K562 (cell line): ENCODE measurements around the gene PRKACG. TPM values are rescaled to one million over a fixed set of nuclear protein-coding genes. Genes with fewer than 3 reads are reported as not detected.

Experiments
- CBFA2T2 ChIP-seq: fragments of 450-650 bp; conservative IDR thresholded peaks from 2 replicates; pipeline ENCODE4 v1.6.1; 2017; ENCODE audit warnings: mild to moderate bottlenecking
- CHD2 ChIP-seq: IDR thresholded peaks from 2 replicates; pipeline ENCODE4 v1.6.1; 2011; ENCODE audit warnings: low read depth, low read length
- E2F8 ChIP-seq: fragments of 450-650 bp; IDR thresholded peaks from 2 replicates; pipeline ENCODE4 v1.7.1; 2018; ENCODE audit warnings: mild to moderate bottlenecking, low read depth; ENCODE audit not compliant: partially characterized antibody
- EHMT2 ChIP-seq: fragments of 450-650 bp; IDR thresholded peaks from 2 replicates; pipeline ENCODE4 v1.6.1; 2018; ENCODE audit warnings: antibody characterized with exemption
- ETS1 ChIP-seq: conservative IDR thresholded peaks from 2 replicates; pipeline ENCODE4 v1.6.1; 2011; ENCODE audit warnings: low read depth, mild to moderate bottlenecking, low read length; ENCODE audit not compliant: control insufficient read depth
- FOXP1 ChIP-seq: sonication (generic); formaldehyde crosslinking; IDR thresholded peaks from 2 replicates; pipeline ENCODE4 v1.8.0; 2022; ENCODE audit warnings: mild to moderate bottlenecking, missing genetic modification reagents
- HDGF ChIP-seq: fragments of 450-650 bp; IDR thresholded peaks from 2 replicates; pipeline ENCODE4 v1.6.1; 2016
- MEIS2 ChIP-seq: fragments of 450-650 bp; IDR thresholded peaks from 2 replicates; pipeline ENCODE4 v1.6.1; 2014; ENCODE audit warnings: mild to moderate bottlenecking; ENCODE audit not compliant: partially characterized antibody
- MNT ChIP-seq, 2 experiments: fragments of 450-650 bp; conservative IDR thresholded peaks; 2 replicates each; pipeline ENCODE4 v1.6.1; 2017; ENCODE audit warnings: mild to moderate bottlenecking in 2 of 2, moderate library complexity in 2 of 2
- SMARCA4 ChIP-seq: fragments of 450-650 bp; IDR thresholded peaks from 2 replicates; pipeline ENCODE4 v1.6.1; 2016
- SP1 ChIP-seq: sonication (generic); formaldehyde crosslinking; IDR thresholded peaks from 2 replicates; pipeline ENCODE4 v1.8.1; 2022; ENCODE audit warnings: mild to moderate bottlenecking, missing genetic modification reagents
- TAF1 ChIP-seq: IDR thresholded peaks from 2 replicates; pipeline ENCODE4 v1.6.1; 2011; ENCODE audit warnings: mild to moderate bottlenecking, low read length, moderate library complexity; ENCODE audit not compliant: insufficient read depth, control insufficient read depth, severe bottlenecking; ENCODE audit errors: extremely low read depth
- ZBTB17 ChIP-seq: fragments of 450-650 bp; formaldehyde crosslinking; IDR thresholded peaks from 2 replicates; pipeline ENCODE4 v1.4.0; 2020; ENCODE audit warnings: mild to moderate bottlenecking
- ZNF134 ChIP-seq: fragments of 250-450 bp; sonication (Bioruptor Pico); conservative IDR thresholded peaks from 2 replicates; pipeline ENCODE4 v1.4.0; 2020
- ZNF232 ChIP-seq: sonication (generic); formaldehyde crosslinking; IDR thresholded peaks from 2 replicates; pipeline ENCODE4 v1.8.0; 2022; ENCODE audit warnings: mild to moderate bottlenecking, missing genetic modification reagents
- polyA plus RNA-seq, 8 experiments: library from polyadenylated mRNA; depleted of rRNA in 4 of 8; stranded (reverse) in 5 of 8; unstranded in 3 of 8; fragments of >200 nt; fragmentation: Nextera tagmentation in 2 of 8; fragmentation: Illumina TruSeq in 1 of 8; extraction: Ambion mirVana in 2 of 8; extraction: Trizol in 1 of 8; gene quantifications; 2 replicates each; pipeline versions ENCODE4 v1.2.1 to v1.2.3, GENCODE V29; 2011 to 2014; ENCODE audit warnings: inconsistent platforms in 1 of 8, missing spikeins in 1 of 8
- total RNA-seq, 7 experiments: library from RNA; depleted of rRNA in 6 of 7; stranded (reverse); fragments of >200 nt in 6 of 7; fragmentation: Illumina TruSeq in 2 of 7; extraction: Trizol in 2 of 7; gene quantifications; 2 replicates each; pipeline versions ENCODE4 v1.2.1 to v1.2.3, GENCODE V29; 2011 to 2021; ENCODE audit warnings: low replicate concordance in 1 of 7
- TF ChIP-seq, protein P1 (sequence below): fragments of 200-800 bp; sonication (Bioruptor generic); IDR thresholded peaks from 2 replicates; pipeline ENCODE4 v1.6.1; 2016; ENCODE audit warnings: missing genetic modification characterization, missing compliant biosample characterization
- TF ChIP-seq, protein P2 (sequence below): sonication (generic); formaldehyde crosslinking; IDR thresholded peaks from 2 replicates; pipeline ENCODE4 v1.8.1; 2023; ENCODE audit warnings: mild to moderate bottlenecking, missing genetic modification reagents

PRKACG gene
- total and polyA plus RNA-seq, 9 of the 15 experiments (the other 6 are each of a cell fraction or from before 2014, with no cell fraction given), result not detected

- TF ChIP-seq, protein P1, sequence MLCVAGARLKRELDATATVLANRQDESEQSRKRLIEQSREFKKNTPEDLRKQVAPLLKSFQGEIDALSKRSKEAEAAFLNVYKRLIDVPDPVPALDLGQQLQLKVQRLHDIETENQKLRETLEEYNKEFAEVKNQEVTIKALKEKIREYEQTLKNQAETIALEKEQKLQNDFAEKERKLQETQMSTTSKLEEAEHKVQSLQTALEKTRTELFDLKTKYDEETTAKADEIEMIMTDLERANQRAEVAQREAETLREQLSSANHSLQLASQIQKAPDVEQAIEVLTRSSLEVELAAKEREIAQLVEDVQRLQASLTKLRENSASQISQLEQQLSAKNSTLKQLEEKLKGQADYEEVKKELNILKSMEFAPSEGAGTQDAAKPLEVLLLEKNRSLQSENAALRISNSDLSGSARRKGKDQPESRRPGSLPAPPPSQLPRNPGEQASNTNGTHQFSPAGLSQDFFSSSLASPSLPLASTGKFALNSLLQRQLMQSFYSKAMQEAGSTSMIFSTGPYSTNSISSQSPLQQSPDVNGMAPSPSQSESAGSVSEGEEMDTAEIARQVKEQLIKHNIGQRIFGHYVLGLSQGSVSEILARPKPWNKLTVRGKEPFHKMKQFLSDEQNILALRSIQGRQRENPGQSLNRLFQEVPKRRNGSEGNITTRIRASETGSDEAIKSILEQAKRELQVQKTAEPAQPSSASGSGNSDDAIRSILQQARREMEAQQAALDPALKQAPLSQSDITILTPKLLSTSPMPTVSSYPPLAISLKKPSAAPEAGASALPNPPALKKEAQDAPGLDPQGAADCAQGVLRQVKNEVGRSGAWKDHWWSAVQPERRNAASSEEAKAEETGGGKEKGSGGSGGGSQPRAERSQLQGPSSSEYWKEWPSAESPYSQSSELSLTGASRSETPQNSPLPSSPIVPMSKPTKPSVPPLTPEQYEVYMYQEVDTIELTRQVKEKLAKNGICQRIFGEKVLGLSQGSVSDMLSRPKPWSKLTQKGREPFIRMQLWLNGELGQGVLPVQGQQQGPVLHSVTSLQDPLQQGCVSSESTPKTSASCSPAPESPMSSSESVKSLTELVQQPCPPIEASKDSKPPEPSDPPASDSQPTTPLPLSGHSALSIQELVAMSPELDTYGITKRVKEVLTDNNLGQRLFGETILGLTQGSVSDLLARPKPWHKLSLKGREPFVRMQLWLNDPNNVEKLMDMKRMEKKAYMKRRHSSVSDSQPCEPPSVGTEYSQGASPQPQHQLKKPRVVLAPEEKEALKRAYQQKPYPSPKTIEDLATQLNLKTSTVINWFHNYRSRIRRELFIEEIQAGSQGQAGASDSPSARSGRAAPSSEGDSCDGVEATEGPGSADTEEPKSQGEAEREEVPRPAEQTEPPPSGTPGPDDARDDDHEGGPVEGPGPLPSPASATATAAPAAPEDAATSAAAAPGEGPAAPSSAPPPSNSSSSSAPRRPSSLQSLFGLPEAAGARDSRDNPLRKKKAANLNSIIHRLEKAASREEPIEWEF (CRISPR knock-in tag), result no peak
- TF ChIP-seq SMARCA4 (peak; percentile 85), ZNF232 (no peak), HDGF (no peak), ZBTB17 (CRISPR knock-in tag) (0 out of 2 replicates have a peak, but pooled peaks have one; percentile 46), CBFA2T2 (peak; percentile 80), FOXP1 (CRISPR knock-in tag) (no peak), E2F8 (no peak), MEIS2 (peak; percentile 35), ETS1 (no peak), CHD2 (0 out of 2 replicates have a peak, but pooled peaks have one; percentile 29), EHMT2 (no peak), MNT (conservative IDR thresholded peaks at IDR 0.05) (no peak), ZNF134 (CRISPR knock-in tag) (no peak), SP1 (CRISPR knock-in tag) (no peak), TAF1 (no peak)
- TF ChIP-seq, protein P2, sequence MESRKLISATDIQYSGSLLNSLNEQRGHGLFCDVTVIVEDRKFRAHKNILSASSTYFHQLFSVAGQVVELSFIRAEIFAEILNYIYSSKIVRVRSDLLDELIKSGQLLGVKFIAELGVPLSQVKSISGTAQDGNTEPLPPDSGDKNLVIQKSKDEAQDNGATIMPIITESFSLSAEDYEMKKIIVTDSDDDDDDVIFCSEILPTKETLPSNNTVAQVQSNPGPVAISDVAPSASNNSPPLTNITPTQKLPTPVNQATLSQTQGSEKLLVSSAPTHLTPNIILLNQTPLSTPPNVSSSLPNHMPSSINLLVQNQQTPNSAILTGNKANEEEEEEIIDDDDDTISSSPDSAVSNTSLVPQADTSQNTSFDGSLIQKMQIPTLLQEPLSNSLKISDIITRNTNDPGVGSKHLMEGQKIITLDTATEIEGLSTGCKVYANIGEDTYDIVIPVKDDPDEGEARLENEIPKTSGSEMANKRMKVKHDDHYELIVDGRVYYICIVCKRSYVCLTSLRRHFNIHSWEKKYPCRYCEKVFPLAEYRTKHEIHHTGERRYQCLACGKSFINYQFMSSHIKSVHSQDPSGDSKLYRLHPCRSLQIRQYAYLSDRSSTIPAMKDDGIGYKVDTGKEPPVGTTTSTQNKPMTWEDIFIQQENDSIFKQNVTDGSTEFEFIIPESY (CRISPR knock-in tag), result no peak
These were observed 5.9 kb upstream of the PRKACG start (continued) for GRCh38 chr9:69019808-69020207.
